ENCODE data around the gene MSI2.

GRCh38 chr17:57629470-57629869 is 373.1 kb downstream of the MSI2 start:
- TF ChIP-seq CTCF (conservative IDR thresholded peaks at IDR 0.05; ENCODE audit: low read length): no peak
- TF ChIP-seq EZH2phosphoT487 (IDR thresholded peaks at IDR 0.05; ENCODE audit: borderline replicate concordance): no peak
